Activated T-helper 9 cell treated with anti-CD3 and anti-CD28 coated beads, Interleukin-2, amount 50 U/mL, for 16 hours (primary cell): ENCODE data around the gene HSPA14.
"Not testable (repeated sequence)": the region's sequence is repeated elsewhere in the genome, so short reads cannot be mapped to it uniquely, and the experiment has no call there.

ENCODE experiments used
- DNase-seq: peaks from one replicate; pipeline ENCODE4 v3.0.0-alpha.2; 2020; ENCODE audit warnings: low read depth

The HSPA14 gene

GRCh38 chr10:14889318-14889717, 51.2 kb downstream of the HSPA14 start:
- no peak for DNase-seq

- no peak for DNase-seq
These were observed 53.0 kb downstream of the HSPA14 start for GRCh38 chr10:14891151-14891550.

GRCh38 chr10:14904316-14904732, 66.2 kb downstream of the HSPA14 start:
- no peak for DNase-seq

- no peak for DNase-seq
These were observed 66.8 kb downstream of the HSPA14 start for GRCh38 chr10:14904864-14905263.

- DNase-seq = no peak
These were observed 67.8 kb downstream of the HSPA14 start for GRCh38 chr10:14905890-14906289.

- no peak for DNase-seq
These were observed 68.7 kb downstream of the HSPA14 start for GRCh38 chr10:14906765-14907164.

- DNase-seq = not testable (repeated sequence)
These were observed 69.5 kb downstream of the HSPA14 start for GRCh38 chr10:14907591-14907990.

GRCh38 chr10:14909101-14909500, 71.0 kb downstream of the HSPA14 start:
- DNase-seq = no peak

- DNase-seq = no peak
These were observed 72.8 kb downstream of the HSPA14 start for GRCh38 chr10:14910953-14911352.

GRCh38 chr10:14911801-14912200, 73.7 kb downstream of the HSPA14 start:
- no peak for DNase-seq

GRCh38 chr10:14916600-14916999, 78.5 kb downstream of the HSPA14 start:
- no peak for DNase-seq

- no peak for DNase-seq
These were observed 79.7 kb downstream of the HSPA14 start for GRCh38 chr10:14917827-14918226.

- DNase-seq = no peak
These were observed 80.9 kb downstream of the HSPA14 start for GRCh38 chr10:14918964-14919363.
